ENCODE results near the gene GNAZ. TPM values are rescaled to one million over a fixed set of nuclear protein-coding genes. Genes with fewer than 3 reads are reported as not detected.

The GNAZ gene
- total and polyA plus RNA-seq, 2 experiments from 2014 or later = 0.24 to 0.65 TPM

DNA sequence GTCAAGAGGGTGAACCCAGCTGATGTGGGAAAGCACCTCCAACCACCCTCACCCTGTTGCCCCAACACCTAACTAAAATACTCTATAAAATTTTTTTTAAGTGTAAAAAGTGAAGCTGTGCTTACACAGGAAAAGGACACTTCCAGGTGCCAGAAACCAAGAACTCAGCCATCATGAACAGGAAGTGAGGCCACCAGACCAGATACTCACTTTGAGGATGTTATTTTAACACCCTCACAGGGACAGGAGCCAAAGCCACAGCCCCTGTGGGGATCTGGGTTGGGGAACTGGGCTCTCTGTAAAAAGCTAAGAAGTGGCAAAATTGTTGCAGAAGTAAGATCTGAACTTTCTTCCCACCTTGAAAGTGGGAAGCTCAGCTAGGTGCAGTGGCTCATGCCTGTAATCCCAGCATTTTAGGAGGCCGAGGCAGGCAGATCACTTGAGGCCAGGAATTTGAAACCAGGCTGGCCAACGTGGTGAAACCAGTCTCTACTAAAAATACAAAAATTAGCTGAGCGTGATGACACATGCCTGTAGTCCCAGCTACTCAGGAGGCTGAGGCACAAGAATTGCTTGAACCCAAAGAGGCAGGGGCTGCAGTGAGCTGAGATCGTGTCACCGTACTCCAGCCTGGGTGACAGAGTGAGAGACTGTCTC, 67.7 kb downstream of the GNAZ start:
- peak; percentile 16 for DNase-seq
- WGBS, 2 experiments (ENCODE audit: low coverage in 1 of 2, low lambda C conversion rate in 2 of 2, missing lambda C conversion rate in 2 of 2) = 67 to 72% methylated on average over 5 of the region's 5 CpGs

GRCh38 chr22:23138584-23139435, 68.5 kb downstream of the GNAZ start:
- H3K27me3 ChIP-seq (replicated peaks; ENCODE audit: insufficient read depth) = no peaks in the 10 kb centered on the region
- H3K9me2 ChIP-seq (ENCODE audit: insufficient read depth) = no peaks in the 10 kb centered on the region
- no peak overlapping the region for H3K27ac ChIP-seq
- H4K20me1 ChIP-seq (ENCODE audit: insufficient read depth) = no peaks in the 10 kb centered on the region
- H3K79me2 ChIP-seq (ENCODE audit: insufficient read depth) = no peaks in the 10 kb centered on the region
- no peaks in the 10 kb centered on the region for H3K36me3 ChIP-seq (ENCODE audit: low read depth)
- no peak for TF ChIP-seq EZH2 (IDR thresholded peaks at IDR 0.05; ENCODE audit: insufficient read depth, poor library complexity, severe bottlenecking)
- no peak for TF ChIP-seq EZH2phosphoT487 (IDR thresholded peaks at IDR 0.05; ENCODE audit: insufficient read depth, low read depth)
- 85 to 88% methylated on average over 12 of the region's 12 CpGs for WGBS, 2 experiments (ENCODE audit: low coverage in 1 of 2, low lambda C conversion rate in 2 of 2, missing lambda C conversion rate in 2 of 2)
- no peak overlapping the region for H2AFZ ChIP-seq
- H3K4me2 ChIP-seq (ENCODE audit: unreplicated experiment) = no peak overlapping the region
- no peak overlapping the region for H3K9ac ChIP-seq
- no peaks in the 10 kb centered on the region for H3F3A ChIP-seq (ENCODE audit: insufficient read depth)
- no peaks in the 10 kb centered on the region for H3K9me3 ChIP-seq (ENCODE audit: low read depth)
- in situ Hi-C loops (cut with MboI) = no loop called here
- no peak overlapping the region for H3K4me3 ChIP-seq
- no peak for DNase-seq
- peaks cover 7% of the 10 kb centered on the region for H3K4me1 ChIP-seq (ENCODE audit: insufficient read depth)

More for the DNA sequence above, 67.7 kb downstream of the GNAZ start:
- Histone ChIP-seq H3K4me3 (no peak overlapping the region), H3K9me3 (ENCODE audit: low read depth) (no peaks in the 10 kb centered on the region), H3K27me3 (replicated peaks; ENCODE audit: insufficient read depth) (no peaks in the 10 kb centered on the region), H4K20me1 (ENCODE audit: insufficient read depth) (no peaks in the 10 kb centered on the region), H3F3A (ENCODE audit: insufficient read depth) (no peaks in the 10 kb centered on the region), H3K79me2 (ENCODE audit: insufficient read depth) (no peaks in the 10 kb centered on the region), H2AFZ (no peak overlapping the region), H3K27ac (no peak overlapping the region), H3K9ac (no peak overlapping the region), H3K9me2 (ENCODE audit: insufficient read depth) (no peaks in the 10 kb centered on the region), H3K36me3 (ENCODE audit: low read depth) (no peaks in the 10 kb centered on the region), H3K4me2 (ENCODE audit: unreplicated experiment) (no peak overlapping the region), H3K4me1 (ENCODE audit: insufficient read depth) (peaks cover 7% of the 10 kb centered on the region)
- in situ Hi-C loops (cut with MboI) = no loop called here
- TF ChIP-seq EZH2phosphoT487 (IDR thresholded peaks at IDR 0.05; ENCODE audit: insufficient read depth, low read depth) (no peak), EZH2 (IDR thresholded peaks at IDR 0.05; ENCODE audit: insufficient read depth, poor library complexity, severe bottlenecking) (no peak)

GRCh38 chr22:23140385-23140784, 70.1 kb downstream of the GNAZ start:
- Histone ChIP-seq H3K4me3 (no peak overlapping the region), H2AFZ (no peak overlapping the region), H3K9me3 (ENCODE audit: low read depth) (no peaks in the 10 kb centered on the region), H3K27ac (no peak overlapping the region), H3K27me3 (replicated peaks; ENCODE audit: insufficient read depth) (no peaks in the 10 kb centered on the region), H3K9me2 (ENCODE audit: insufficient read depth) (no peaks in the 10 kb centered on the region), H3K9ac (no peak overlapping the region), H3K4me2 (ENCODE audit: unreplicated experiment) (no peak overlapping the region), H3K36me3 (ENCODE audit: low read depth) (no peaks in the 10 kb centered on the region), H3F3A (ENCODE audit: insufficient read depth) (no peaks in the 10 kb centered on the region), H3K4me1 (ENCODE audit: insufficient read depth) (peaks cover 10% of the 10 kb centered on the region), H4K20me1 (ENCODE audit: insufficient read depth) (no peaks in the 10 kb centered on the region), H3K79me2 (ENCODE audit: insufficient read depth) (no peaks in the 10 kb centered on the region)
- in situ Hi-C loops (cut with MboI) = no loop called here
- no peak for TF ChIP-seq EZH2phosphoT487 (IDR thresholded peaks at IDR 0.05; ENCODE audit: insufficient read depth, low read depth)
- TF ChIP-seq EZH2 (IDR thresholded peaks at IDR 0.05; ENCODE audit: insufficient read depth, poor library complexity, severe bottlenecking) = no peak
- no peak for DNase-seq

GRCh38 chr22:23142546-23143105, 72.3 kb downstream of the GNAZ start:
- TF ChIP-seq EZH2phosphoT487 (IDR thresholded peaks at IDR 0.05; ENCODE audit: insufficient read depth, low read depth) = no peak
- peak overlapping the region; percentile 69 for H3K4me3 ChIP-seq
- WGBS, 2 experiments (ENCODE audit: low coverage in 1 of 2, low lambda C conversion rate in 2 of 2, missing lambda C conversion rate in 2 of 2) = 81 to 82% methylated on average over 9 of the region's 9 CpGs
- no peaks in the 10 kb centered on the region for H3K9me3 ChIP-seq (ENCODE audit: low read depth)
- H3K9me2 ChIP-seq (ENCODE audit: insufficient read depth) = no peaks in the 10 kb centered on the region
- H4K20me1 ChIP-seq (ENCODE audit: insufficient read depth) = no peaks in the 10 kb centered on the region
- H3K9ac ChIP-seq = peak overlapping the region; percentile 76
- no peaks in the 10 kb centered on the region for H3K27me3 ChIP-seq (replicated peaks; ENCODE audit: insufficient read depth)
- no peak for DNase-seq
- no peaks in the 10 kb centered on the region for H3F3A ChIP-seq (ENCODE audit: insufficient read depth)
- no peaks in the 10 kb centered on the region for H3K79me2 ChIP-seq (ENCODE audit: insufficient read depth)
- in situ Hi-C loops (cut with MboI) = no loop called here
- H2AFZ ChIP-seq = peak overlapping the region; percentile 90
- H3K4me2 ChIP-seq (ENCODE audit: unreplicated experiment) = peak overlapping the region; percentile 88
- H3K27ac ChIP-seq = peak overlapping the region; percentile 59
- H3K36me3 ChIP-seq (ENCODE audit: low read depth) = no peaks in the 10 kb centered on the region
- H3K4me1 ChIP-seq (ENCODE audit: insufficient read depth) = peaks cover 10% of the 10 kb centered on the region
